Lower lobe of right lung (tissue), 2 donors: Measurements from ENCODE around the gene ERBB3. TPM values are rescaled to one million over a fixed set of nuclear protein-coding genes. Genes with fewer than 3 reads are reported as not detected.

ENCODE experiments used
- ATAC-seq, 2 donors: fragments of 200-7000 bp; cut with Tn5 transposase; one replicate each; pipeline ENCODE4 v1.9.1; 2020 to 2022; ENCODE audit warnings: mild to moderate bottlenecking in 2 of 2, moderate library complexity in 2 of 2
- DNase-seq: peaks from one replicate; pipeline ENCODE4 v3.0.0-alpha.2; 2020
- H3K27ac ChIP-seq: fragments of 200-600 bp; one replicate; pipeline ENCODE4 v1.8.0; 2022
- H3K27me3 ChIP-seq: fragments of 200-600 bp; one replicate; pipeline ENCODE4 v1.8.0; 2022; ENCODE audit warnings: low read depth
- H3K36me3 ChIP-seq: fragments of 200-600 bp; one replicate; pipeline ENCODE4 v1.8.0; 2022; ENCODE audit warnings: mild to moderate bottlenecking
- H3K4me1 ChIP-seq: fragments of 200-600 bp; one replicate; pipeline ENCODE4 v1.8.0; 2022
- H3K4me3 ChIP-seq: fragments of 200-600 bp; one replicate; pipeline ENCODE4 v1.8.0; 2022; ENCODE audit warnings: mild to moderate bottlenecking
- H3K9me3 ChIP-seq: fragments of 200-600 bp; one replicate; pipeline ENCODE4 v1.8.0; 2022
- intact Hi-C: fragments of 100-400 bp; cut with DNase I; formaldehyde crosslinking; loops from one replicate; pipeline ENCODE4 v1.11.0; 2022
- total RNA-seq: library from RNA; stranded (reverse); fragmentation: NEBNext Ultra II Directional; extraction: Animal tissue kit (Norgen Biotek cat#: 25700); gene quantifications from one replicate; pipeline ENCODE4 v1.2.1, GENCODE V29; 2021
- TF ChIP-seq, protein P1 (sequence below): fragments of 200-600 bp; IDR thresholded peaks from one replicate; pipeline ENCODE4 v1.8.0; 2022; ENCODE audit warnings: antibody characterized with exemption, mild to moderate bottlenecking
- donor health status: DM: no; HTN: yes; CAD: no; lungs with severe emphysema.

Gene ERBB3
- total RNA-seq, 1 donor from 2014 or later = 80.5 TPM

DNA sequence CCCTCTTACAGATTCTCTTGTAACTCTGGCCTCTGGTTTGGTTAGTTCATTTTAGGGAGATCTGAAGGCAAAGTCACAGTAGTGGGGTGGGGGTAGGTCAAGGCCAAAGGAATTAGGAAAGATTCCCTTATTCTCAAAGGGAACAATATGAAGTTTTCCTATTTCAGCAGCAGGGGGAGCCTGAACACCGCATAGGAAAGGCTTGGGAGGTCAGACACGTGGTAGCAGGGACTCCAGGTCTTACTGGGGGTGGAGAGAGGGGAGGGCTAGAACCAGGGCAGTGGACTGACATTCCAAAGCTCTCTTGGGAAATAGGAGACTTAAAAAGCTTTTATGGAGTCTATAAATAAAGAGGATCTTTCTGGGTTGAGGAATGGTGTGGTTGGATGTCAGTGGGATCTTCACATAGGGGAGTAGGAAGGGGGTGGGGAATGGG, 39.4 kb downstream of the ERBB3 start:
- ATAC-seq (peak; percentile 65 to 73), DNase-seq (no peak)
- Histone ChIP-seq H3K36me3 (peaks cover 24% of the 10 kb centered on the region), H3K9me3 (no peaks in the 10 kb centered on the region), H3K4me3 (peak overlapping the region; percentile 72), H3K27me3 (no peaks in the 10 kb centered on the region), H3K27ac (peak overlapping the region; percentile 91), H3K4me1 (peaks cover 22% of the 10 kb centered on the region)
- intact Hi-C loops = no loop called here
- TF ChIP-seq, protein P1, sequence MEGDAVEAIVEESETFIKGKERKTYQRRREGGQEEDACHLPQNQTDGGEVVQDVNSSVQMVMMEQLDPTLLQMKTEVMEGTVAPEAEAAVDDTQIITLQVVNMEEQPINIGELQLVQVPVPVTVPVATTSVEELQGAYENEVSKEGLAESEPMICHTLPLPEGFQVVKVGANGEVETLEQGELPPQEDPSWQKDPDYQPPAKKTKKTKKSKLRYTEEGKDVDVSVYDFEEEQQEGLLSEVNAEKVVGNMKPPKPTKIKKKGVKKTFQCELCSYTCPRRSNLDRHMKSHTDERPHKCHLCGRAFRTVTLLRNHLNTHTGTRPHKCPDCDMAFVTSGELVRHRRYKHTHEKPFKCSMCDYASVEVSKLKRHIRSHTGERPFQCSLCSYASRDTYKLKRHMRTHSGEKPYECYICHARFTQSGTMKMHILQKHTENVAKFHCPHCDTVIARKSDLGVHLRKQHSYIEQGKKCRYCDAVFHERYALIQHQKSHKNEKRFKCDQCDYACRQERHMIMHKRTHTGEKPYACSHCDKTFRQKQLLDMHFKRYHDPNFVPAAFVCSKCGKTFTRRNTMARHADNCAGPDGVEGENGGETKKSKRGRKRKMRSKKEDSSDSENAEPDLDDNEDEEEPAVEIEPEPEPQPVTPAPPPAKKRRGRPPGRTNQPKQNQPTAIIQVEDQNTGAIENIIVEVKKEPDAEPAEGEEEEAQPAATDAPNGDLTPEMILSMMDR = peak; percentile 72

DNA sequence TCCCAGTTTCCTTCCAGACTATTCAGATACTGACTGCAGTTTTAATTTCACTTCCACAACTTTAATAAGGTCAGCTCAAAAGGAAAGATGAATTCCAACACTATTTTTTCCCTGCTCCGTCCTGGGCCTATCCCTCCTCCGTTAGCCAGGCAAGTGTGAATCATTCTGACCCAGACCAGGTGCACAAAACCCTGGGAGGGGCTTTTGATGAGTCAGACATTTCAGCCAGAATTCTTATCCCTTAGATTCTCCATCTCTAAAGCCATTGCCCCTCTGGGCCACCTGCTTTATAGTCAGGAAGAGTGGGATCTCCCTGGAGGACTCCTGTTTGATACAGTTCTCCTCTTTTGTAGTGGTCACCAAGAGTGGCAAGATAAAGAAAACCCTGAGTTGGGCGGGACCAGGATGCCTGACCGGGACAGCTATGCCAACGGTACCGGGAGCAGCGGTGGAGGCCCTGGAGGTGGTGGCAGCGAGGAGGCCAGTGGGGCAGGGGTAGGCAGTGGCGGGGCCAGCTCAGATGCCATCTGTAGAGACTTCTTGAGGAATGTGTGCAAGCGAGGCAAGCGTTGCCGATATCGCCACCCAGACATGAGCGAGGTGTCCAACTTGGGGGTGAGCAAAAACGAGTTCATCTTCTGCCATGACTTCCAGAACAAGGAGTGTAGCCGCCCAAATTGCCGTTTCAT, 40.3 kb downstream of the ERBB3 start:
- peaks cover 24% of the 10 kb centered on the region for H3K36me3 ChIP-seq
- no peak overlapping the region for H3K4me3 ChIP-seq
- DNase-seq (no peak), ATAC-seq (no peak)
- H3K27me3 ChIP-seq = no peaks in the 10 kb centered on the region
- TF ChIP-seq, protein P1 = no peak
- intact Hi-C loops = no loop called here
- peak overlapping the region; percentile 51 for H3K27ac ChIP-seq
- H3K4me1 ChIP-seq = peaks cover 30% of the 10 kb centered on the region
- H3K9me3 ChIP-seq = no peaks in the 10 kb centered on the region

DNA sequence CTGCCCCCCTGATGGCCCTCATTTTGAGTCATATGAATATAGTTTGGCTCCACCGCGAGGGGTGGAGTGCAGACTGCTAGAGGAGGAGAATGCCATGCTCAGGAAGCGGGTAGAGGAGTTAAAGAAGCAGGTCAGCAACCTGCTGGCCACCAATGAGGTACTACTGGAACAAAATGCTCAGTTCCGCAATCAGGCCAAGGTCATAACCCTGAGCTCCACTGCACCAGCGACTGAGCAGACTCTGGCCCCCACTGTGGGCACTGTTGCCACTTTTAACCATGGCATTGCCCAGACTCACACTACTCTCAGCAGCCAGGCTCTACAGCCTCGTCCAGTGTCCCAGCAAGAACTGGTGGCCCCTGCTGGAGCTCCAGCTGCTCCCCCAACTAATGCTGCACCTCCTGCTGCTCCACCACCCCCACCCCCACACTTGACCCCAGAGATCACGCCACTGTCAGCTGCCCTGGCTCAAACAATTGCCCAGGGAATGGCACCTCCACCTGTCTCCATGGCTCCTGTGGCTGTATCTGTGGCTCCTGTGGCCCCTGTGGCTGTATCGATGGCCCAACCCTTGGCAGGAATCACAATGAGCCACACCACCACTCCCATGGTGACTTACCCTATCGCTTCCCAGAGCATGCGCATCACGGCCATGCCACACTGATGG, 41.4 kb downstream of the ERBB3 start:
- Histone ChIP-seq H3K4me3 (no peak overlapping the region), H3K9me3 (no peaks in the 10 kb centered on the region), H3K36me3 (peaks cover 24% of the 10 kb centered on the region), H3K4me1 (peaks cover 40% of the 10 kb centered on the region), H3K27ac (no peak overlapping the region), H3K27me3 (no peaks in the 10 kb centered on the region)
- intact Hi-C loops = no loop called here
- no peak for DNase-seq
- no peak for ATAC-seq
- TF ChIP-seq, protein P1 = no peak

DNA sequence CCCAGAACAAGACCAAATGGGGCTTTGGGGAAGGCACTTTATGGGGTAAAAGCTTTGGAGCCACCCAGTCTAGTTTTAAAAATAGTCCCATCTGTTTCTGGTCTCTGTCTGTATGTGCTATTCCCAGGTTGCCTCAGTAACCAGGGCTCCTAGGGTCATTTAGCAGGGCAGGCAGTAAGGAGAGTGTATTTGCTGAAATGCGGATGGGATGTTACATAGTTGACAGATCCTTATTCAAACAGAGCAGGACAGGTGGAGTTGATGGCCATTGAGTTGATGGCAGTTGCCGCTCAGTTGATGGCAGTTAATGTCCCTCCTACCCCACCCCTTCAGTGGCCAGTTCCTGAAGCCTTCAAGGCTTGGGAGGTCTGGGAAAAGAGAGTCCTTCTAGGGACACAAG, 42.7 kb downstream of the ERBB3 start:
- DNase-seq (no peak), ATAC-seq (no peak)
- Histone ChIP-seq H3K36me3 (peaks cover 24% of the 10 kb centered on the region), H3K4me3 (no peak overlapping the region), H3K27me3 (no peaks in the 10 kb centered on the region), H3K9me3 (no peaks in the 10 kb centered on the region), H3K27ac (no peak overlapping the region), H3K4me1 (peaks cover 53% of the 10 kb centered on the region)
- TF ChIP-seq, protein P1 = no peak
- intact Hi-C loops = no loop called here

DNA sequence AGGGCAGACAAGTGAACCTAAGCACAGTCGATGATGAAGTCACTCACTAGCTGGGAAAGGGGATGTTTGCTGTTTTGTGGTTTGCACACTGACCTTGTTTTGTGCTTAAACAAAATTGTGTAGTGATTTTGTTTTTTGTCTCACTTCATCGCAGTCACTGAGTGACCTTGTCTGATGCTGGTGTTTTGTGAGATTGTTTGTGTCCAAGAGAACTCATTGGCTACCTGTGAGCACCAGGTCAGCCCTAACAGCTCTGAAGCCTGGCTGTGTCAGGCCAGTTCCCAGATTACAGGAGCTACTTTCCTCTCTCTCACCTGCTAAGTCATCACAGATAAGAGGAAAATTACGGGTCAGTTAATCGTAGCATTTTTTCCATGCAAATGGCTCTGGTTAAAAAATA, 44.2 kb downstream of the ERBB3 start:
- Histone ChIP-seq H3K9me3 (no peaks in the 10 kb centered on the region), H3K27me3 (no peaks in the 10 kb centered on the region), H3K36me3 (peaks cover 24% of the 10 kb centered on the region), H3K4me1 (peaks cover 46% of the 10 kb centered on the region), H3K27ac (no peak overlapping the region), H3K4me3 (no peak overlapping the region)
- intact Hi-C loops = no loop called here
- TF ChIP-seq, protein P1 = no peak
- DNase-seq (no peak), ATAC-seq (no peak)
